HepG2 (cell line): ENCODE results near the gene ACTN2. TPM values are rescaled to one million over a fixed set of nuclear protein-coding genes. Genes with fewer than 3 reads are reported as not detected.

Source experiments
- ATAC-seq: fragments of 200-7000 bp; cut with Tn5 transposase; 3 replicates; pipeline ENCODE4 v1.9.1; 2020; ENCODE audit warnings: mild to moderate bottlenecking, moderate library complexity
- BruUV-seq: library from RNA; stranded (reverse); fragments of 400-500 nt; replicated peaks from 2 replicates; lab custom pipeline; 2021; lab: Mats Ljungman, UMichigan
- CTCF ChIA-PET: fragments of 300-600 bp; formaldehyde crosslinking; extraction: SDS; loops from one replicate; lab custom pipeline; 2021; ENCODE audit warnings: low total read pairs, inconsistent platforms, low intra/inter-chr PET ratio; lab: Yijun Ruan, JAX
- POLR2A ChIA-PET: fragments of 350-600 bp; sonication (Branson Sonifier 250); formaldehyde crosslinking; loops from one replicate; lab custom pipeline; 2020; ENCODE audit warnings: antibody characterized with exemption, inconsistent platforms; lab: Yijun Ruan, JAX
- DNase-seq: peaks from one replicate; pipeline ENCODE4 v3.0.0-alpha.2; 2015; ENCODE audit warnings: low spot score
- FAIRE-seq: peaks from 3 replicates; lab custom pipeline; 2011; peaks lifted over from hg19 to GRCh38; lab: Jason Lieb, UNC
- H2AFZ ChIP-seq: one replicate; pipeline ENCODE4 v1.6.1; 2011; ENCODE audit warnings: low read length, inconsistent platforms
- H3K27ac ChIP-seq: fragments of 300-600 bp; 3 replicates; pipeline ENCODE4 v1.8.0; 2011; ENCODE audit warnings: mixed run types, mild to moderate bottlenecking, mixed read lengths, low read length, inconsistent platforms; ENCODE audit not compliant: insufficient read depth; ENCODE audit errors: extremely low read length
- H3K27me3 ChIP-seq, 2 experiments: fragments of 200-600 bp in 1 of 2; 2 replicates in 1 of 2; 3 replicates in 1 of 2; pipeline versions ENCODE4 v1.6.0 to v1.8.0; 2011; ENCODE audit warnings: low read length in 2 of 2, mild to moderate bottlenecking in 2 of 2, moderate library complexity in 2 of 2, inconsistent platforms in 1 of 2; ENCODE audit not compliant: insufficient read depth in 2 of 2, control insufficient read depth in 1 of 2
- H3K36me3 ChIP-seq, 2 experiments: fragments of 200-600 bp in 1 of 2; replicated peaks in 1 of 2; 2 replicates in 1 of 2; 3 replicates in 1 of 2; pipeline versions ENCODE4 v1.5.1 to v1.8.0; 2011; ENCODE audit warnings: low read length in 2 of 2, inconsistent platforms in 1 of 2; ENCODE audit not compliant: insufficient read depth in 2 of 2, control insufficient read depth in 1 of 2
- H3K4me1 ChIP-seq: 2 replicates; pipeline ENCODE4 v1.5.1; 2012; ENCODE audit warnings: low read length, inconsistent platforms; ENCODE audit not compliant: insufficient read depth
- H3K4me2 ChIP-seq: 2 replicates; pipeline ENCODE4 v1.6.0; 2011; ENCODE audit warnings: low read depth, low read length, inconsistent platforms
- H3K4me3 ChIP-seq, 3 experiments: fragments of 200-600 bp in 1 of 3; sonication (generic), shearing (Covaris generic) in 1 of 3; replicated peaks in 1 of 3; 2 replicates each; pipeline ENCODE4 v1.5.1; 2011 to 2016; ENCODE audit warnings: low read length in 3 of 3, inconsistent platforms in 2 of 3, low read depth in 2 of 3, mild to moderate bottlenecking in 2 of 3, control low read depth in 1 of 3, mixed read lengths in 1 of 3; ENCODE audit not compliant: insufficient read depth in 1 of 3
- H3K79me2 ChIP-seq: one replicate; pipeline ENCODE4 v1.6.1; 2011; ENCODE audit warnings: low read length, inconsistent platforms; ENCODE audit not compliant: insufficient read depth
- H3K9ac ChIP-seq: 2 replicates; pipeline ENCODE4 v1.6.0; 2011; ENCODE audit warnings: mild to moderate bottlenecking, low read depth, low read length, inconsistent platforms; ENCODE audit not compliant: insufficient read depth
- H3K9me3 ChIP-seq: 2 replicates; pipeline ENCODE4 v1.5.1; 2012; ENCODE audit warnings: mild to moderate bottlenecking, low read length
- H4K20me1 ChIP-seq: 2 replicates; pipeline ENCODE4 v1.6.0; 2011; ENCODE audit warnings: inconsistent platforms, mild to moderate bottlenecking, low read length, moderate library complexity; ENCODE audit not compliant: insufficient read depth
- MAFK ChIP-seq, 2 experiments: IDR thresholded peaks in 1 of 2; conservative IDR thresholded peaks in 1 of 2; 2 replicates each; pipeline ENCODE4 v1.6.1; 2011; ENCODE audit warnings: improper control_type of control experiment in 2 of 2, low read length in 2 of 2
- NR3C1 ChIP-seq: sonication (generic); formaldehyde crosslinking; IDR thresholded peaks from 2 replicates; pipeline ENCODE4 v1.4.0; 2020; ENCODE audit warnings: missing genetic modification reagents
- PHB2 ChIP-seq: fragments of 450-650 bp; IDR thresholded peaks from 2 replicates; pipeline ENCODE4 v1.6.1; 2018; ENCODE audit not compliant: partially characterized antibody
- WGBS: methylation state at CpG from one replicate; pipeline ENCODE4 v1.1.6; 2017; ENCODE audit warnings: low lambda C conversion rate; 5-methylcytosine and 5-hydroxymethylcytosine counted together
- in situ Hi-C: cut with HindIII; loops from 2 replicates; pipeline ENCODE4 v1.10.0; 2017; ENCODE audit warnings: low pct_unique_long_range_greater_than_20kb; ENCODE audit not compliant: extremely low pct_ligation_motif_present
- intact Hi-C: fragments of 100-400 bp; cut with micrococcal nuclease; formaldehyde crosslinking; loops from one replicate; pipeline ENCODE4 v1.10.0; 2022; ENCODE audit not compliant: unreplicated experiment
- polyA plus RNA-seq, 8 experiments: library from polyadenylated mRNA; depleted of rRNA in 3 of 8; stranded (reverse) in 7 of 8; unstranded in 1 of 8; fragments of >200 nt; fragmentation: Illumina TruSeq in 4 of 8; extraction: Trizol in 4 of 8; gene quantifications; 2 replicates each; pipeline versions ENCODE4 v1.2.1 to v1.2.3, GENCODE V29; 2011 to 2016; ENCODE audit warnings: low read depth in 4 of 8, missing spikeins in 1 of 8, mixed read lengths in 1 of 8; ENCODE audit not compliant: insufficient read depth in 1 of 8
- total RNA-seq, 5 experiments: library from RNA; depleted of rRNA; stranded (reverse); fragments of >200 nt; fragmentation: Illumina TruSeq; extraction: Trizol; gene quantifications; 2 replicates each; pipeline ENCODE4 v1.2.3, GENCODE V29; 2016; ENCODE audit warnings: low read depth in 1 of 5
- TF ChIP-seq, protein P1 (sequence below): sonication (generic); formaldehyde crosslinking; IDR thresholded peaks from 2 replicates; pipeline ENCODE4 v1.4.0; 2020; ENCODE audit warnings: low read depth, mild to moderate bottlenecking, missing genetic modification reagents
- TF ChIP-seq, protein P2 (sequence below): sonication (generic); formaldehyde crosslinking; IDR thresholded peaks from 2 replicates; pipeline ENCODE4 v1.8.0; 2022; ENCODE audit warnings: missing genetic modification reagents, mild to moderate bottlenecking, moderate library complexity, borderline replicate concordance

ACTN2 gene
- total and polyA plus RNA-seq, 2 of the 13 experiments (the other 11 are each of a cell fraction or from before 2014, with no cell fraction given), result 0.04 to 0.13 TPM

DNA sequence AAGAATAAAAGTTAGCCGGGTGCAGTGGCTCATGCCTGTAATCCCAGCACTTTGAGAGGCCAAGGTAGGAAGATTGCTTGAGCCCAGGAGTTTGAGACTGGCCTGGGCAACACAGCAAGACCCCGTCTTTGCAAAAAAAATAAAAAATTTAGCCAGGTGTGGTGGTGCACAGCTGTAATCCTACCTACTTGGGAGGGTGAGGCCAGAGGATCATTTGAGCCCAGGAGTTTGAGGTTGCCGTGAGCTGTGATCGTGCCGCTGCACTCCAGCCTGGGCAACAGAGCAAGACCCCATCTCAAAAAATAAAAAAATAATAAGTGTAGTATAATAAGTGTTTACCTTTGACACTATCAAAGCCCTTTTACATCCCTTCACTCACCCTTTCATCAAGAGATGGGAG, 5.0 kb downstream of the ACTN2 start:
- Histone ChIP-seq H3K36me3 (no peaks in the 10 kb centered on the region), H2AFZ (no peak overlapping the region), H3K79me2 (no peaks in the 10 kb centered on the region), H3K27me3 (peaks cover 0 to 15% of the 10 kb centered on the region in 2 experiments; a peak in 3 of 5 replicates), H3K9ac (no peak overlapping the region), H3K4me1 (no peaks in the 10 kb centered on the region), H3K27ac (no peak overlapping the region), H3K9me3 (no peaks in the 10 kb centered on the region), H4K20me1 (no peaks in the 10 kb centered on the region), H3K4me2 (no peak overlapping the region), H3K4me3 (no peak overlapping the region)
- intact Hi-C loops, result no loop called here
- FAIRE-seq (no peak), ATAC-seq (no peak), DNase-seq (no peak)
- POLR2A ChIA-PET, result no interaction called here
- CTCF ChIA-PET, result no interaction called here
- TF ChIP-seq NR3C1 (no peak), PHB2 (no peak)
- TF ChIP-seq, protein P1, sequence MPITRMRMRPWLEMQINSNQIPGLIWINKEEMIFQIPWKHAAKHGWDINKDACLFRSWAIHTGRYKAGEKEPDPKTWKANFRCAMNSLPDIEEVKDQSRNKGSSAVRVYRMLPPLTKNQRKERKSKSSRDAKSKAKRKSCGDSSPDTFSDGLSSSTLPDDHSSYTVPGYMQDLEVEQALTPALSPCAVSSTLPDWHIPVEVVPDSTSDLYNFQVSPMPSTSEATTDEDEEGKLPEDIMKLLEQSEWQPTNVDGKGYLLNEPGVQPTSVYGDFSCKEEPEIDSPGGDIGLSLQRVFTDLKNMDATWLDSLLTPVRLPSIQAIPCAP (CRISPR knock-in tag), result no peak
- in situ Hi-C loops, result no loop called here
- WGBS, result 40% methylated on average over 5 of the region's 5 CpGs
- BruUV-seq, result no TSS peak

DNA sequence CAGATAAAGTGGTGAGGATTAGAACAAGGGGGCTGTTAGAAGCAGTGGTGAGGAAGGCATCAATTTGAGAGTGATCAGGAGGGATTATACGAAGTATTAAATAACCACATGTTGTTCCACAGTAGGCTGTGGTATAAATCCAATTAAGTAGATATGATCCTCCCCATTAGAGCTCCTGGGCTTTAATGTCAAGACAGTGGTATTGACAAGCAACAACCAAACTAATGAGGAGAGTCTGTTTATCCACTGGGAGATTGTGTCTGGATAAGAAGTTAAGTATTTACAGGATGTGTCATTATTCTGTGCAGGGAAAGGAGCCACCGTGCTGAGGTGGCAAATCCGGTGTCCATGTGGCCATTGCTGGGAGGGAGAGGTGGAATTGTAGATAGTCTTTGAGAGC, 5.8 kb downstream of the ACTN2 start:
- Histone ChIP-seq H3K27me3 (peaks cover 0 to 15% of the 10 kb centered on the region in 2 experiments; a peak in 3 of 5 replicates), H3K9me3 (no peaks in the 10 kb centered on the region), H3K4me3 (no peak overlapping the region), H2AFZ (no peak overlapping the region), H3K27ac (no peak overlapping the region), H3K79me2 (no peaks in the 10 kb centered on the region), H4K20me1 (no peaks in the 10 kb centered on the region), H3K36me3 (no peaks in the 10 kb centered on the region), H3K4me2 (no peak overlapping the region), H3K4me1 (no peaks in the 10 kb centered on the region), H3K9ac (no peak overlapping the region)
- intact Hi-C loops (no loop called here), in situ Hi-C loops (no loop called here)
- BruUV-seq, result no TSS peak
- no peak for FAIRE-seq
- ChIA-PET POLR2A (no interaction called here), CTCF (no interaction called here)
- WGBS, result 32% methylated on average over 3 of the region's 3 CpGs
- no peak for ATAC-seq
- TF ChIP-seq, protein P2, sequence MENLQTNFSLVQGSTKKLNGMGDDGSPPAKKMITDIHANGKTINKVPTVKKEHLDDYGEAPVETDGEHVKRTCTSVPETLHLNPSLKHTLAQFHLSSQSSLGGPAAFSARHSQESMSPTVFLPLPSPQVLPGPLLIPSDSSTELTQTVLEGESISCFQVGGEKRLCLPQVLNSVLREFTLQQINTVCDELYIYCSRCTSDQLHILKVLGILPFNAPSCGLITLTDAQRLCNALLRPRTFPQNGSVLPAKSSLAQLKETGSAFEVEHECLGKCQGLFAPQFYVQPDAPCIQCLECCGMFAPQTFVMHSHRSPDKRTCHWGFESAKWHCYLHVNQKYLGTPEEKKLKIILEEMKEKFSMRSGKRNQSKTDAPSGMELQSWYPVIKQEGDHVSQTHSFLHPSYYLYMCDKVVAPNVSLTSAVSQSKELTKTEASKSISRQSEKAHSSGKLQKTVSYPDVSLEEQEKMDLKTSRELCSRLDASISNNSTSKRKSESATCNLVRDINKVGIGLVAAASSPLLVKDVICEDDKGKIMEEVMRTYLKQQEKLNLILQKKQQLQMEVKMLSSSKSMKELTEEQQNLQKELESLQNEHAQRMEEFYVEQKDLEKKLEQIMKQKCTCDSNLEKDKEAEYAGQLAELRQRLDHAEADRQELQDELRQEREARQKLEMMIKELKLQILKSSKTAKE (CRISPR knock-in tag), result no peak
- peak; percentile 22 to 32; a peak in 1 of 4 replicates for TF ChIP-seq MAFK (conservative IDR thresholded peaks at IDR 0.05 in 1 of 2, IDR thresholded peaks at IDR 0.05 in 1 of 2; ENCODE audit: low read length in 2 of 2)
- DNase-seq, result no peak
